Measurements from ENCODE around the gene AHSA1. TPM values are rescaled to one million over a fixed set of nuclear protein-coding genes. Genes with fewer than 3 reads are reported as not detected.
A peak's percentile ranks its signal among the peaks of the same experiment; 100 is the strongest.
"Not testable (repeated sequence)": the region's sequence is repeated elsewhere in the genome, so short reads cannot be mapped to it uniquely, and the experiment has no call there.

AHSA1 gene
- total RNA-seq (ENCODE audit: unreplicated experiment): 117 TPM
- long read RNA-seq, transcript AHSA1-201 (9 exons, 1,402 nt): major isoform, 64 of 74 reads
- long read RNA-seq, partial matches to known transcripts: 2 of 74 reads
- long read RNA-seq, other reads (novel, unspliced or antisense): 4 of 74 reads

DNA sequence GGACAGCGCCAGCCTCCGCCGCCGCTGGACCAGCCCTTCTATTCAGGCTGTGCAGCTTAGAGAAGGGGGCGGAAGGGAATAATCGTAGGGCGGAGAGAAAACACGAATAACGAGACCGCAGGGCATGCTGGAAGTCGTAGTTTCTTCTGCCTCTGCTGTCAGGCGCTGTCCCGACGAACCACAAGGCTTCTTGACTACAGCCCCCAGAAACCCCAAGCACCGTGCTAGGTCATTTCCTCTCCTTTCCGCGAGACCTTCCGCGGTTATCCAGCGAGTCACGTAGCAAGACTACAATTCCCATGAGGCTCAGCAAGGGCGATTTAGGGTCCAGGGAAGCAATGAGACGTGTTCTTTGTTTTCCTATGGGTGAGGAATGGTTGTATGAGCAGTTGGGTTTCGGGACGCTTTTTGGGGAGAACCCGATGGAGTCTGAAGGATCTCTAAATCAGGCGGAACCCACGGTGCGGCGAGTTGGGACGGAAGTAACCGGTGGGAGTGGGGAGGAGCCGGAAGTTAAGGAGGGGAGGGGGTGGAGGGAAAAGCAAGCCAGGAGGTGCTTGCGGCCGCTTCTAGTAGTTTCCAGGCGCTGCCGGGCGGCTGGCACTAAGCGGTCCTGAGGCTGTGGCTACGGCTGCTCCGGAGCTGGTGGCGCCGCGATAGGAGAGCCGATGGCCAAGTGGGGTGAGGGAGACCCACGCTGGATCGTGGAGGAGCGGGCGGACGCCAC, at the start of gene AHSA1, which contains the start of gene VIPAS39:
Gene AHSA1, plus strand, starts transcription at position 572 of the 727 bp plus-strand sequence. Its CDS starts 97 bp downstream, at position 669.
Gene VIPAS39, minus strand, starts transcription at position 80 of the 727 bp plus-strand sequence. CDS start 3,499 bp downstream, outside the sequence.
- no peak for TF ChIP-seq CTCF (IDR thresholded peaks at IDR 0.05; ENCODE audit: partially characterized antibody, unreplicated experiment)
- peaks cover 2% of the 10 kb centered on the region for H3K27me3 Mint-ChIP-seq (ENCODE audit: unreplicated experiment)
- H3K4me3 Mint-ChIP-seq (ENCODE audit: unreplicated experiment): peak within 1 kb of the TSS; percentile 100
- H3K4me1 Mint-ChIP-seq (ENCODE audit: low read depth, unreplicated experiment): peaks cover 13% of the 10 kb centered on the region
- no peaks in the 10 kb centered on the region for H3K36me3 Mint-ChIP-seq (ENCODE audit: unreplicated experiment)
- peaks cover 5% of the 10 kb centered on the region for H3K9me3 Mint-ChIP-seq (ENCODE audit: unreplicated experiment)
- DNase-seq: peak; percentile 88
- peak within 1 kb of the TSS; percentile 100 for H3K27ac Mint-ChIP-seq (ENCODE audit: unreplicated experiment)

DNA sequence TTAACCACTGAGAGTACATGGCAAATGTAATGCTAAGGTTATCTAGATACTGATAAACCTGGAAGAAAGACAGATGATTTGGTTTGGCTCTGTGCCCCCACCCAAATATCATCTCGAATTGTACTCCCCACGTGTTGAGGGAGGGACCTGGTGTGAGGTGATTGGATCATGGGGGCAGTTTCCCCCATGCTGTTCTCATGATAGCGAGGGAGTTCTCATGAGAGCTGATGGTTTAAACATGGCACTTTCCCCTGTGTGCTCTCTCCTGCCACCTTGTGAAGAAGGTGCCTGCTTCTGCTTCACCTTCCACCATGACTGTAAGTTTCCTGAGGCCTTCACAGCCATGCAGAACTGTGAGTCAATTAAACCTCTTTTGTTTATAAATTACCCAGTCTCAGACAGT, 48.8 kb upstream of the AHSA1 start:
- H3K4me3 Mint-ChIP-seq (ENCODE audit: unreplicated experiment): no peak overlapping the region
- no peaks in the 10 kb centered on the region for H3K36me3 Mint-ChIP-seq (ENCODE audit: unreplicated experiment)
- no peak for TF ChIP-seq CTCF (IDR thresholded peaks at IDR 0.05; ENCODE audit: partially characterized antibody, unreplicated experiment)
- no peak overlapping the region for H3K27ac Mint-ChIP-seq (ENCODE audit: unreplicated experiment)
- no peak for DNase-seq
- no peaks in the 10 kb centered on the region for H3K27me3 Mint-ChIP-seq (ENCODE audit: unreplicated experiment)
- H3K9me3 Mint-ChIP-seq (ENCODE audit: unreplicated experiment): no peaks in the 10 kb centered on the region
- H3K4me1 Mint-ChIP-seq (ENCODE audit: low read depth, unreplicated experiment): no peaks in the 10 kb centered on the region

DNA sequence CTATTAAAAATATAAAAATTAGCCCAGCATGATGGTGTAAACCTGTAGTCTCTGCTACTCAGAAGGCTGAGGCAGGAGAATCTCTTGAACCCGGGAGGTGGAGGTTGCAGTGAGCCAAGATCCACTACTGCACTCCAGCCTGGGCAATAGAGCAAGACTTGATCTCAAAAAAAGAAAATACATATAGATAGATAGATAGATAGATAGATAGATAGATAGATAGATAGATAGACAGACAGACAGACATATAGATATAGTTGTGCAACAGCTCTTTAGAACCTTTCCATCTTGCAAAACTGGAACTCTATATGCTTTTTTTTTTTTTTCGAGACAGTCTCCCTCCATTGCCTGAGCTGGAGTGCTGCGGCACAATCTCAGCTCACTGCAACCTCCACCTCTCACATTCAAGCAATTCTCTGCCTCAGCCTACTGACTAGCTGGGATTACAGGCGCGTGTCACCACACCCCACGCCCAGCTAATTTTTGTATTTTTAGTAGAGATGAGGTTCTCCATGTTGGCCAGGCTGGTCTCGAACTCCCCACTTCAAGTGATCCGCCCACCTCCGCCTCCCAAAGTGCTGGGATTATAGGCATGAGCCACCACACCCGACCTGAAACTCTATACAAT, 42.4 kb upstream of the AHSA1 start:
- not testable (repeated sequence) for DNase-seq; H3K27ac Mint-ChIP-seq (ENCODE audit: unreplicated experiment); H3K4me3 Mint-ChIP-seq (ENCODE audit: unreplicated experiment); H3K27me3 Mint-ChIP-seq (ENCODE audit: unreplicated experiment); H3K4me1 Mint-ChIP-seq (ENCODE audit: low read depth, unreplicated experiment); H3K9me3 Mint-ChIP-seq (ENCODE audit: unreplicated experiment)
- peaks cover 16% of the 10 kb centered on the region for H3K36me3 Mint-ChIP-seq (ENCODE audit: unreplicated experiment)

DNA sequence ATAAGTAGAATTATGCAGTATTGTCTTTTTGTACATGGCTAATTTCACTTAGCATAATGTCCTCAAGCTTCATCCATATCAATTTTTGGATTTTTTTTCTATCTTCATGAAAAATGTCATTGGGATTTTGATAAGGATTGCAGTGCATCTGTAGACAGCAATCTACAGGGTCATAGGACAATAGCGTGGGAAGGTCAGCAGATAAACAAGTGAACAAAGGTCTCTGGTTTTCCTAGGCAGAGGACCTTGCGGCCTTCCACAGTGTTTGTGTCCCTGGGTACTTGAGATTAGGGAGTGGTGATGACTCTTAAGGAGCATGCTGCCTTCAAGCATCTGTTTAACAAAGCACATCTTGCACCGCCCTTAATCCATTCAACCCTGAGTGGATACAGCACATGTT, 41.8 kb upstream of the AHSA1 start:
- H3K4me1 Mint-ChIP-seq (ENCODE audit: low read depth, unreplicated experiment); H3K27ac Mint-ChIP-seq (ENCODE audit: unreplicated experiment); DNase-seq; H3K27me3 Mint-ChIP-seq (ENCODE audit: unreplicated experiment); H3K4me3 Mint-ChIP-seq (ENCODE audit: unreplicated experiment); H3K9me3 Mint-ChIP-seq (ENCODE audit: unreplicated experiment): not testable (repeated sequence)
- peaks cover 16% of the 10 kb centered on the region for H3K36me3 Mint-ChIP-seq (ENCODE audit: unreplicated experiment)

GRCh38 chr14:77416836-77417235, 41.1 kb upstream of the AHSA1 start:
- Mint-ChIP-seq H3K27me3 (ENCODE audit: unreplicated experiment) (no peaks in the 10 kb centered on the region), H3K36me3 (ENCODE audit: unreplicated experiment) (peaks cover 16% of the 10 kb centered on the region), H3K27ac (ENCODE audit: unreplicated experiment) (no peak overlapping the region), H3K9me3 (ENCODE audit: unreplicated experiment) (peaks cover 10% of the 10 kb centered on the region), H3K4me1 (ENCODE audit: low read depth, unreplicated experiment) (no peaks in the 10 kb centered on the region), H3K4me3 (ENCODE audit: unreplicated experiment) (no peak overlapping the region)
- no peak for DNase-seq
- TF ChIP-seq CTCF (IDR thresholded peaks at IDR 0.05; ENCODE audit: partially characterized antibody, unreplicated experiment): no peak

DNA sequence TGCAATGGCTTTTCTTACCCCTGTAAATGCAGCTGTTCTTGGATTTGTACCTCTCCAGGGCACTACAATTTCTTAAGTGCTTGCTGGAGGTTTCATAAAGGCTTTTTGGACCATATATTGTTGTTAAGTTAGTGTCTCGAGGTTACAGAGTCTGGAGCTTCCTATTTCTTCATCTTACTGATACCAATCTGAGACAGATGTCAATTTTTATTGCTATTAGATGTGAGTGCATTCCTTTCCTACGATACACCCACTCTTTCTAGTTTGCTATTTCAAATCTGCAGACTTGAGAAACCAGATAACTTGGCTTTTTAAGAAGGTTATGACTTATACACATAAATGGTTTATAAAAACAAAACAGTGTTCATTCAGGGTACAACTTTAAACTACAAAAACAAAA, 36.7 kb upstream of the AHSA1 start:
- H3K4me1 Mint-ChIP-seq (ENCODE audit: low read depth, unreplicated experiment): no peaks in the 10 kb centered on the region
- peaks cover 25% of the 10 kb centered on the region for H3K36me3 Mint-ChIP-seq (ENCODE audit: unreplicated experiment)
- H3K9me3 Mint-ChIP-seq (ENCODE audit: unreplicated experiment): peaks cover 8% of the 10 kb centered on the region
- no peak overlapping the region for H3K4me3 Mint-ChIP-seq (ENCODE audit: unreplicated experiment)
- no peaks in the 10 kb centered on the region for H3K27me3 Mint-ChIP-seq (ENCODE audit: unreplicated experiment)
- no peak overlapping the region for H3K27ac Mint-ChIP-seq (ENCODE audit: unreplicated experiment)
- TF ChIP-seq CTCF (IDR thresholded peaks at IDR 0.05; ENCODE audit: partially characterized antibody, unreplicated experiment): no peak
- DNase-seq: no peak

All from glutamatergic neuron (in vitro differentiated cells).